HepG2 (cell line): Measurements from ENCODE around the gene TTC23. TPM values are rescaled to one million over a fixed set of nuclear protein-coding genes. Genes with fewer than 3 reads are reported as not detected.

ENCODE experiments used
- ARNT ChIP-seq: fragments of 450-650 bp; IDR thresholded peaks from 2 replicates; pipeline ENCODE4 v1.6.1; 2017
- CREM ChIP-seq, 2 experiments: sonication (generic) in 1 of 2; formaldehyde crosslinking in 1 of 2; IDR thresholded peaks; 2 replicates each; pipeline versions ENCODE4 v1.4.0 to v1.6.1; 2016 to 2020; ENCODE audit warnings: antibody characterized with exemption in 1 of 2, mild to moderate bottlenecking in 1 of 2, missing genetic modification reagents in 1 of 2
- ELK4 ChIP-seq: sonication (generic); formaldehyde crosslinking; IDR thresholded peaks from 2 replicates; pipeline ENCODE4 v1.9.0; 2021; ENCODE audit warnings: missing genetic modification reagents, borderline replicate concordance
- JDP2 ChIP-seq: sonication (generic); formaldehyde crosslinking; IDR thresholded peaks from 2 replicates; pipeline ENCODE4 v1.8.1; 2022; ENCODE audit warnings: missing genetic modification reagents, borderline replicate concordance
- MEIS1 ChIP-seq: sonication (generic); formaldehyde crosslinking; IDR thresholded peaks from 2 replicates; pipeline ENCODE4 v1.9.0; 2021; ENCODE audit warnings: mild to moderate bottlenecking, missing genetic modification reagents, moderate library complexity, borderline replicate concordance
- MEIS2 ChIP-seq: sonication (generic); formaldehyde crosslinking; IDR thresholded peaks from 2 replicates; pipeline ENCODE4 v1.9.0; 2021; ENCODE audit warnings: mild to moderate bottlenecking, missing genetic modification reagents
- MYNN ChIP-seq: sonication (generic); formaldehyde crosslinking; IDR thresholded peaks from 2 replicates; pipeline ENCODE4 v1.4.0; 2020; ENCODE audit warnings: mild to moderate bottlenecking, low read depth, missing genetic modification reagents
- NFE2L2 ChIP-seq: fragments of 150-350 bp; IDR thresholded peaks from 2 replicates; pipeline ENCODE4 v1.6.1; 2014; ENCODE audit warnings: low read length
- PBX2 ChIP-seq: IDR thresholded peaks from 2 replicates; pipeline ENCODE4 v1.6.1; 2016; ENCODE audit warnings: control low read depth
- RFX3 ChIP-seq: IDR thresholded peaks from 2 replicates; pipeline ENCODE4 v1.6.1; 2016; ENCODE audit warnings: missing biosample characterization, missing genetic modification reagents
- TCF7L2 ChIP-seq: IDR thresholded peaks from 2 replicates; pipeline ENCODE4 v1.6.1; 2011; ENCODE audit warnings: mild to moderate bottlenecking, low read depth, low read length, moderate library complexity
- WIZ ChIP-seq: sonication (generic); formaldehyde crosslinking; IDR thresholded peaks from 2 replicates; pipeline ENCODE4 v1.5.1; 2020; ENCODE audit warnings: mild to moderate bottlenecking, missing genetic modification reagents
- ZFP36L1 ChIP-seq: sonication (generic); formaldehyde crosslinking; IDR thresholded peaks from 2 replicates; pipeline ENCODE4 v1.8.0; 2022; ENCODE audit warnings: mild to moderate bottlenecking, missing genetic modification reagents, moderate library complexity
- ZKSCAN1 ChIP-seq: fragments of 150-350 bp; IDR thresholded peaks from 2 replicates; pipeline ENCODE4 v1.6.1; 2014; ENCODE audit warnings: low read length
- ZNF446 ChIP-seq: sonication (generic); formaldehyde crosslinking; IDR thresholded peaks from 2 replicates; pipeline ENCODE4 v1.5.0; 2020; ENCODE audit warnings: mild to moderate bottlenecking, missing genetic modification reagents
- ZNF567 ChIP-seq: sonication (generic); formaldehyde crosslinking; IDR thresholded peaks from 2 replicates; pipeline ENCODE4 v1.8.1; 2023; ENCODE audit warnings: mild to moderate bottlenecking, missing genetic modification reagents, borderline replicate concordance
- ZNF652 ChIP-seq: IDR thresholded peaks from 2 replicates; pipeline ENCODE4 v1.6.1; 2016; ENCODE audit warnings: low read depth, borderline replicate concordance
- ZNF780A ChIP-seq: sonication (generic); formaldehyde crosslinking; IDR thresholded peaks from 2 replicates; pipeline ENCODE4 v1.8.0; 2022; ENCODE audit warnings: mild to moderate bottlenecking, missing genetic modification reagents, moderate library complexity
- polyA plus RNA-seq, 8 experiments: library from polyadenylated mRNA; depleted of rRNA in 3 of 8; stranded (reverse) in 7 of 8; unstranded in 1 of 8; fragments of >200 nt; fragmentation: Illumina TruSeq in 4 of 8; extraction: Trizol in 4 of 8; gene quantifications; 2 replicates each; pipeline versions ENCODE4 v1.2.1 to v1.2.3, GENCODE V29; 2011 to 2016; ENCODE audit warnings: low read depth in 4 of 8, missing spikeins in 1 of 8, mixed read lengths in 1 of 8; ENCODE audit not compliant: insufficient read depth in 1 of 8
- total RNA-seq, 5 experiments: library from RNA; depleted of rRNA; stranded (reverse); fragments of >200 nt; fragmentation: Illumina TruSeq; extraction: Trizol; gene quantifications; 2 replicates each; pipeline ENCODE4 v1.2.3, GENCODE V29; 2016; ENCODE audit warnings: low read depth in 1 of 5
- TF ChIP-seq, protein P1 (sequence below): sonication (generic); formaldehyde crosslinking; IDR thresholded peaks from 2 replicates; pipeline ENCODE4 v1.5.0; 2020; ENCODE audit warnings: mild to moderate bottlenecking, missing genetic modification reagents
- TF ChIP-seq, protein P2 (sequence below): sonication (generic); formaldehyde crosslinking; IDR thresholded peaks from 2 replicates; pipeline ENCODE4 v1.5.0; 2020; ENCODE audit warnings: missing genetic modification reagents
- TF ChIP-seq, protein P3 (sequence below): sonication (generic); formaldehyde crosslinking; IDR thresholded peaks from 2 replicates; pipeline ENCODE4 v1.9.0; 2021; ENCODE audit warnings: missing genetic modification reagents, borderline replicate concordance

TTC23 gene
- total and polyA plus RNA-seq, 2 of the 13 experiments (the other 11 are each of a cell fraction or from before 2014, with no cell fraction given): 1.6 to 11.7 TPM

DNA sequence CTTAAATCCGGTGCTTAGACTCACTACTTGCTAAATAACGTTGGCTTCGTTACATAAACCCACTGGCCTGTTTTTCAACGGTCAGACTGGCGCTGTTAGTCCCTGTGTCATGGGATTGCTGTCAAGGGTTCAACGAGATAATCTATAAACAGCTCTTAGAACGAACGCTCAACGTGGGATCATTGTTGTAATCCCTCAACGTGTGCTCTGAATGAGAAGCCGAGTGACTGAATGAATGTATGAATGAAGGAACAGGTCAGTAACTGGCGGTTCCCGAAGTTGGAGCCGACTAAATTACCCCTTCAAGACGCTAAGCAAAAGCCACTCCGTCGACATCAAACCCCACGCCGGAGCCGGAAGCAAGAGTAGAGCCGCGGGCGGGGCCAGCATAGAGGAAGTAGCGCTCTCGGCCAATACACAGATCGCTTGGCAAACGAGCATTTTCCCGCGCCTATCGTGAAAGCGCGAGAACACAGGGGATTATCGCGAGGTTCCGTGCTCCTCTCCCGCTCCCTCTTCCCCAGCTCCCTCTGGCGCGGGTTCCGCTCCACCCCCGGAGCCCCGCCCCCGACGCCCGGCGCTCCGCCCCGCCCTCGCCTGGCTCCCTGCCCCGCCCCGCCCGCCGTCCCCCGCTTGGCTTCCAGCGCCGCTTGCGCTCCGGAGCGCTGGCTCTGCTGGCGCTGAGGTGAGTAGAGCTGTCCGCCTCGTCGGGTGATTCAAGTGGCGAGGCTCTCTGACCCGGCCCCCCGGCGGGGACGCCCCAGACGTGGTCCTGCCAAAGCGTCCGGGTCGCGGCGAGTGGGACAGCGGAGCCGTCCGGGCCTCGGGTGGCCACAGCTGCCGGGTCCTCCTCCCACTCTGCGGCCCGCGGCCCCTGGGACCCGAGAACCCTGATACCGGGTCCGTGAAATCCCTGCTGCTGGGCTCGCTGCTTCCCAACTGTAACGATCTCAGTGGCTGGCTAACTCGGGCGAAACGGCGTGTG, 1.8 kb upstream of the TTC23 start, which contains the start of gene LRRC28 (continued):
- TF ChIP-seq ZFP36L1 (CRISPR knock-in tag): no peak
- no peak for TF ChIP-seq MEIS1 (CRISPR knock-in tag)
- no peak for TF ChIP-seq RFX3 (CRISPR knock-in tag)
- peak; percentile 49; the same call in 1 of the 2 replicates for TF ChIP-seq CREM (IDR thresholded peaks at IDR 0.05)
- no peak for TF ChIP-seq CREM (CRISPR knock-in tag; IDR thresholded peaks at IDR 0.05)
- TF ChIP-seq NFE2L2: no peak
- no peak for TF ChIP-seq PBX2 (CRISPR knock-in tag)
- no peak for TF ChIP-seq ZKSCAN1
- TF ChIP-seq, protein P1, sequence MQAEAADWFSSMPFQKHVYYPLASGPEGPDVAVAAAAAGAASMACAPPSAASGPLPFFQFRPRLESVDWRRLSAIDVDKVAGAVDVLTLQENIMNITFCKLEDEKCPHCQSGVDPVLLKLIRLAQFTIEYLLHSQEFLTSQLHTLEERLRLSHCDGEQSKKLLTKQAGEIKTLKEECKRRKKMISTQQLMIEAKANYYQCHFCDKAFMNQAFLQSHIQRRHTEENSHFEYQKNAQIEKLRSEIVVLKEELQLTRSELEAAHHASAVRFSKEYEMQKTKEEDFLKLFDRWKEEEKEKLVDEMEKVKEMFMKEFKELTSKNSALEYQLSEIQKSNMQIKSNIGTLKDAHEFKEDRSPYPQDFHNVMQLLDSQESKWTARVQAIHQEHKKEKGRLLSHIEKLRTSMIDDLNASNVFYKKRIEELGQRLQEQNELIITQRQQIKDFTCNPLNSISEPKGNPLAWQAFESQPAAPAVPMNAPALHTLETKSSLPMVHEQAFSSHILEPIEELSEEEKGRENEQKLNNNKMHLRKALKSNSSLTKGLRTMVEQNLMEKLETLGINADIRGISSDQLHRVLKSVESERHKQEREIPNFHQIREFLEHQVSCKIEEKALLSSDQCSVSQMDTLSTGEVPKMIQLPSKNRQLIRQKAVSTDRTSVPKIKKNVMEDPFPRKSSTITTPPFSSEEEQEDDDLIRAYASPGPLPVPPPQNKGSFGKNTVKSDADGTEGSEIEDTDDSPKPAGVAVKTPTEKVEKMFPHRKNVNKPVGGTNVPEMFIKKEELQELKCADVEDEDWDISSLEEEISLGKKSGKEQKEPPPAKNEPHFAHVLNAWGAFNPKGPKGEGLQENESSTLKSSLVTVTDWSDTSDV (CRISPR knock-in tag): no peak
- TF ChIP-seq, protein P2, sequence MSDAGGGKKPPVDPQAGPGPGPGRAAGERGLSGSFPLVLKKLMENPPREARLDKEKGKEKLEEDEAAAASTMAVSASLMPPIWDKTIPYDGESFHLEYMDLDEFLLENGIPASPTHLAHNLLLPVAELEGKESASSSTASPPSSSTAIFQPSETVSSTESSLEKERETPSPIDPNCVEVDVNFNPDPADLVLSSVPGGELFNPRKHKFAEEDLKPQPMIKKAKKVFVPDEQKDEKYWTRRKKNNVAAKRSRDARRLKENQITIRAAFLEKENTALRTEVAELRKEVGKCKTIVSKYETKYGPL (CRISPR knock-in tag): peak; percentile 64; the same call in 1 of the 2 replicates
- TF ChIP-seq ZNF652 (CRISPR knock-in tag): no peak
- TF ChIP-seq, protein P3, sequence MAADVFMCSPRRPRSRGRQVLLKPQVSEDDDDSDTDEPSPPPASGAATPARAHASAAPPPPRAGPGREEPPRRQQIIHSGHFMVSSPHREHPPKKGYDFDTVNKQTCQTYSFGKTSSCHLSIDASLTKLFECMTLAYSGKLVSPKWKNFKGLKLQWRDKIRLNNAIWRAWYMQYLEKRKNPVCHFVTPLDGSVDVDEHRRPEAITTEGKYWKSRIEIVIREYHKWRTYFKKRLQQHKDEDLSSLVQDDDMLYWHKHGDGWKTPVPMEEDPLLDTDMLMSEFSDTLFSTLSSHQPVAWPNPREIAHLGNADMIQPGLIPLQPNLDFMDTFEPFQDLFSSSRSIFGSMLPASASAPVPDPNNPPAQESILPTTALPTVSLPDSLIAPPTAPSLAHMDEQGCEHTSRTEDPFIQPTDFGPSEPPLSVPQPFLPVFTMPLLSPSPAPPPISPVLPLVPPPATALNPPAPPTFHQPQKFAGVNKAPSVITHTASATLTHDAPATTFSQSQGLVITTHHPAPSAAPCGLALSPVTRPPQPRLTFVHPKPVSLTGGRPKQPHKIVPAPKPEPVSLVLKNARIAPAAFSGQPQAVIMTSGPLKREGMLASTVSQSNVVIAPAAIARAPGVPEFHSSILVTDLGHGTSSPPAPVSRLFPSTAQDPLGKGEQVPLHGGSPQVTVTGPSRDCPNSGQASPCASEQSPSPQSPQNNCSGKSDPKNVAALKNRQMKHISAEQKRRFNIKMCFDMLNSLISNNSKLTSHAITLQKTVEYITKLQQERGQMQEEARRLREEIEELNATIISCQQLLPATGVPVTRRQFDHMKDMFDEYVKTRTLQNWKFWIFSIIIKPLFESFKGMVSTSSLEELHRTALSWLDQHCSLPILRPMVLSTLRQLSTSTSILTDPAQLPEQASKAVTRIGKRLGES (CRISPR knock-in tag): no peak
- no peak for TF ChIP-seq MYNN
- TF ChIP-seq MEIS2: no peak
- TF ChIP-seq ZNF567: no peak
- TF ChIP-seq JDP2 (CRISPR knock-in tag): no peak
- no peak for TF ChIP-seq WIZ (CRISPR knock-in tag)
- TF ChIP-seq TCF7L2: no peak
- TF ChIP-seq ZNF446 (CRISPR knock-in tag): no peak
- TF ChIP-seq ELK4 (CRISPR knock-in tag): no peak
- no peak for TF ChIP-seq ZNF780A
- no peak for TF ChIP-seq ARNT
